Activated T-helper 1 cell treated with anti-CD3 and anti-CD28 coated beads, Interleukin-12 subunit alpha, Interleukin-12 subunit beta, Interleukin-2, Interleukin-4 antibody, amounts not matched to agents 30 ng/mL and 10 ng/mL and 1 ng/mL, durations not matched to agents 14 hours and 24 hours and 36 hours (primary cell): ENCODE results near the gene PTK6. TPM values are rescaled to one million over a fixed set of nuclear protein-coding genes. Genes with fewer than 3 reads are reported as not detected.

ENCODE experiments used
- DNase-seq: peaks from one replicate; pipeline ENCODE4 v3.0.0; 2021; ENCODE audit warnings: low spot score
- H3K27ac Mint-ChIP-seq: one replicate; pipeline ENCODE4 v1.8.0; 2021; ENCODE audit warnings: mild to moderate bottlenecking, mixed read lengths
- H3K27me3 Mint-ChIP-seq: one replicate; pipeline ENCODE4 v1.8.0; 2022; ENCODE audit warnings: mild to moderate bottlenecking, moderate library complexity, mixed read lengths; ENCODE audit not compliant: insufficient read depth
- H3K36me3 Mint-ChIP-seq: one replicate; pipeline ENCODE4 v1.8.0; 2021; ENCODE audit warnings: low read depth, mixed read lengths
- H3K4me1 Mint-ChIP-seq: one replicate; pipeline ENCODE4 v1.8.0; 2021; ENCODE audit warnings: low read depth, mixed read lengths
- H3K4me3 Mint-ChIP-seq: one replicate; pipeline ENCODE4 v1.8.0; 2021; ENCODE audit warnings: mild to moderate bottlenecking, moderate library complexity, mixed read lengths
- H3K9me3 Mint-ChIP-seq: one replicate; pipeline ENCODE4 v1.8.0; 2021; ENCODE audit warnings: mixed read lengths
- intact Hi-C: fragments of 100-400 bp; cut with micrococcal nuclease; formaldehyde crosslinking; loops from one replicate; pipeline ENCODE4 v1.15.1; 2024
- total RNA-seq: library from RNA; stranded (reverse); gene quantifications from 2 replicates; pipeline ENCODE4 v1.2.3, GENCODE V29; 2022

The PTK6 gene
- total RNA-seq, 1 donor from 2014 or later: 0.16 TPM

DNA sequence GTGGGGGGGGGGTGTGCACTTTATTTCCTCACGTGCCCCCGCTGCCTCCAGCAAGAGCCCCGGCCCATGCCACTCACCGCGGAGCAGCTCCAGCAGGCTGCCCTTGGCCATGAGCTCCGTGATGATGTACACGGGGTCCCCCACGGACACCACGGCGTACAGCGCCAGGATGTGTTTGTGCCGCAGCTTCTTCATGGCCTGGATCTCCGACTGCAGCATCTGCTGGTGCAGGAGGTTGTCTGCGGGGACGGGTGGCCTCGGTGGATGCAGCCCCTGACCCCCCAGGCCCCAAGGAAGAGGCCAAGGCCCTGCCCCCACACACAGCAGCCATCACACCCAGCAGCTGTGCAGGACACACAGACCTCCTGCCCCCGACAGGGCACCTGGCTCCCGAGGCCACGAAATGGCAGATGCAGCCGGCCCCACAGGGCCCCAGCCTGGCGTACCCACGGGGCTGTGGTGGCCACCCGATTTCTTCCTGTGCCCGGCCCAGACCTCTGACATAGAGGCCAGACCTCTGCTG, 4.7 kb downstream of the PTK6 start:
- Mint-ChIP-seq H3K4me1 (no peaks in the 10 kb centered on the region), H3K36me3 (no peaks in the 10 kb centered on the region), H3K9me3 (no peaks in the 10 kb centered on the region), H3K4me3 (no peak overlapping the region), H3K27me3 (peaks cover 1% of the 10 kb centered on the region), H3K27ac (no peak overlapping the region)
- no peak for DNase-seq
- intact Hi-C loops: no loop called here

DNA sequence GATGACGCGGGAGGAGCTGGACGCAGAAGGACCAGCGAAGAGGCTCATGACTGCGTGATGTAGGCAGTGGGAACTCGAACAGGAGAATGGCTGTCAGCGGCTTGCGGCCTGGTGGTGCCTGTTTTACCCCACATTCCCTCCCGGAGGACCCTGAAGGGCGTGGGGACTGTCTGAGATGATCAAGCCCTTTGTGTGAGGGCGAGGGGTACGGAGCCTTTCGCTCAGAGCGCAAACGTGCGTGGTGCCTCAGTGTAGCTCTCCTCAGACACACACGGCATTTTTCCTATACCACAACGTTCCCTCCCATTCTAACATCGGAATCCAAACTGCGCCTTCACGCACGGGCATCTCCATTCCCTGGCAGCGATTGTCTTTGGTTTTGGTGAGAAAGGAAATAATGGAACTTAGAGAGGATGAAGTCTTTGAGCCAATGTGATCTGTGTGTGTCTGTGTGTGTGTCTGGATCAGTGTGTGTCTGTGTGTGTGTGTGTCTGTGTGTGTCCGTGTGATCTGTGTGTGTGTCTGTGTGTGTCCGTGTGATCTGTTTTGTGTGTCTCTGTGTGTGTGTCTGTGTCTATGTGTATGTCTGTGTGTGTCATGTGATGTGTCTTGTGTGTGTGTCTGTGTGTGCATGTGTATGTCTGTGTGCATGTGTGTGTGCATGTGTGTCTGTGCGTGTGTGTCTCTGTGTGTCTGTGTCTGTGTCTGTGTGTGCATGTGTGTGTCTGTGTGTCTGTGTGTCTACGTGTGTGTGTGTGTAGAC, 5.3 kb downstream of the PTK6 start:
- Mint-ChIP-seq H3K4me1 (no peaks in the 10 kb centered on the region), H3K4me3 (no peak overlapping the region), H3K27me3 (peaks cover 1% of the 10 kb centered on the region), H3K27ac (no peak overlapping the region), H3K9me3 (no peaks in the 10 kb centered on the region), H3K36me3 (no peaks in the 10 kb centered on the region)
- intact Hi-C loops: no loop called here
- DNase-seq: no peak

DNA sequence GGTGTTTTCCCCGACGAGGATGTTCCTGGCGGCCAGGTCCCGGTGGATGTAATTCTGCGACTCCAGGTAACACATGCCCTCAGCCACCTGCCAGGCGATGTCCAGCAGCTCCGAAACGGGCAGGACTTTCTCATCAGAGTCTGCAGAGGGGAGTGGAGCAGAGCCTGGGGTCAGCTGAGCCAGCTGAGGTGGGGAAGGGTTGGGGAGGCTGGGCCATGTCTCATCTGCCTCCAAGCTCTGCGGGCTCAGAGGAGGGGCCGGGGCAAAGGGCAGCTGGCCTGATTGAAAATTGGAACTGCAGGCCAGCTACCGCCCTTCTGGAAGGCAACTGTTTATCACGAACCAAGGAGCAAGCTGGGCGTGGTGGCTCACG, 6.4 kb downstream of the PTK6 start:
- Mint-ChIP-seq H3K36me3 (no peaks in the 10 kb centered on the region), H3K27me3 (peaks cover 1% of the 10 kb centered on the region), H3K4me1 (no peaks in the 10 kb centered on the region), H3K9me3 (no peaks in the 10 kb centered on the region), H3K4me3 (no peak overlapping the region), H3K27ac (no peak overlapping the region)
- intact Hi-C loops: no loop called here
- DNase-seq: no peak

DNA sequence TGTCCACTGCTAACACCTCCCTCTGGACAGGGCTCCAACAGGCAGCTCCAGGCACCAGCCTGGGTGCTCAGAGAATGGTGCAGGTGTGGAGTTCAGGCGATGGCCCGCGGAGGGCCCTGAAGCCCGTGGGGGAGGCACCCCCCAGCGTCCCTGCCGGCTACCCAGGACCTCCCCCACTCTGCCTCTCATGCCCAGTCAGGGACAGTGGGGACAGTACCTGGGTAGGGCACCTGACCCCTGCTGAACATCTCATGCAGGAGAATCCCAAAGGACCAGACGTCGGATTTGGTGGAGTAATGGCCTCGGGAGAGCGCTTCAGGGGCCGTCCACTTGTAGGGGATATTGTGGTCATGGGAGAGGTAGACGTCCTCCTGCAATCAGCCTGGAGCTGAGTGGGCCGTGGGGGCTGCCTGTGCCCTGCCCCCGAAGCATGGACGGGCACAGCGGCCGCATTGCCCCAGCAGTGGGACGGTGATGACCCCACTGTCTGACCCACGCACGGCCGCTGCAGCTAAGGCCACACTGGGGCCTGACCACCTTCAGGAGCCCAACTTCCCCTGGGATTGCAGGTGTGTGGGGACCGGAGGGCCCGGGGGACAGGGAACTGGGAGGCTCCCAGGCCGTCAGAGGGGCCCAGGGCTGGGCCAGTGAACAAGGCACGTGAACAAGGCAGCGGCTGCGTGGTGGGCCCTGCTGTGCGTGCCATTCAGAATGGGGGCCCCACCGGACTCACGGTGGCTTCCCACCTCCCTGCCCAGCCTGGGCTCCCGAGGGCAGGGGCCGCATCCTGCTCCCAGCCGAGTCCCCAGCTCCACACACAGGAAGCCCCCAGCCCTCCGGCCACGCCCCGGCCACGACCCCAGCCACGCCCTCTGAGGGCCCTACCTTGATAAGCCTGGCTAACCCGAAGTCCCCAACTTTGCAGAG, 7.1 kb downstream of the PTK6 start:
- H3K27me3 Mint-ChIP-seq: peaks cover 1% of the 10 kb centered on the region
- H3K9me3 Mint-ChIP-seq: no peaks in the 10 kb centered on the region
- H3K4me3 Mint-ChIP-seq: no peak overlapping the region
- no peaks in the 10 kb centered on the region for H3K4me1 Mint-ChIP-seq
- no peak overlapping the region for H3K27ac Mint-ChIP-seq
- intact Hi-C loops: no loop called here
- no peak for DNase-seq
- H3K36me3 Mint-ChIP-seq: no peaks in the 10 kb centered on the region

DNA sequence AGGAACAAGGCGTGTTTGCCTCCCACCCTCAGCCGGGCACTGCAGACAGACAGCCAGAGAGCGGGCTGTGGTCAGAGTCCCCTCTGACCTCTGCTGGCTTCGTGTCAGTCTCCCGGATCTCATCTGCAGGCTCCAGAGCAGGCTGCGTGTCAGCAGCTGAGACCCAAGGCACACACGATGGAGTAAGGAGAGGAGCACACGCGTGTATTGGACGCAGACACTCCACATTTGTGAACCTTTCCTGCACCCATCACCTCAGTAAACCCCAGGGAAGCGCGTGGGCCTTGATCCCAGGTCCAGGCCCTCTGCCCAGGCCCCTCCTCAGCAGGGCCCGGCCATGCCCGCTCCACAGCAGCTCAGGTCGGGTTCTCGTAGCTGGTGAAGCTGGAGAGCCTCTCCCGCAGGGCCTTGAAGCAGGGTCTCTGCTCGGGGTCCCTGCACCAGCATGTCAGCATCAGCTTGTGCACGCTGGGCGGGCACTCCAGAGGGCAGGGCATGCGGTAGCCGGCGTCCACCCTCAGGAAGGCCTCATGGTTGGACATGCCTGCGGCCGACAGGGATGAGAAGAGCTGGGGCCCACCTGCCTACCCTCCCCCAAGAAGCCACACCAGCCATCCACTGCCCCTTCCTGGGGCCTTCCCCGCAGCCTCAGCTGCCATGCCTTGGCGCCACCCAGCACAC, 7.9 kb downstream of the PTK6 start:
- no peak overlapping the region for H3K27ac Mint-ChIP-seq
- no peaks in the 10 kb centered on the region for H3K4me1 Mint-ChIP-seq
- H3K4me3 Mint-ChIP-seq: no peak overlapping the region
- no peak for DNase-seq
- no peaks in the 10 kb centered on the region for H3K9me3 Mint-ChIP-seq
- no peaks in the 10 kb centered on the region for H3K36me3 Mint-ChIP-seq
- intact Hi-C loops: no loop called here
- peaks cover 1% of the 10 kb centered on the region for H3K27me3 Mint-ChIP-seq

DNA sequence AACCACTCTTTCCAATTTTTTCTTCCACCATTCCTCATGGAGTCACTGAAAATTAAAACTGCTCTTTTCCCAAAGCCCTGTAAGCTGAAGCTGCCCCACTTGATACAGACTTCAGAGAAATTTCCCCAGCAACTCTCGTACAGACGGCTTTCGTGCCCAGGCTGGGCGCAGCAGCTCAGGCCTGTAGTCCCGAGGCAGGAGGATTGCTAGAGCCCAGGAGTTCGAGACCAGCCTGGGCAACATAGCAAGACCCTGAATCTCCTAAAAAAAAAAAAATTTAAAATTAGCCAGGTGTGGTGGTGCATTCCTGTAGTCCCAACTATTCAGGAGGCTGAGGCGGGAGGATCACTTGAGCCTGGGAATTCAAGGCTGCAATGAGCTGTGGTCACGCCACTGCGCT, 10.0 kb downstream of the PTK6 start:
- Mint-ChIP-seq H3K4me3 (no peak overlapping the region), H3K9me3 (no peaks in the 10 kb centered on the region), H3K36me3 (peaks cover 12% of the 10 kb centered on the region), H3K27ac (no peak overlapping the region), H3K4me1 (no peaks in the 10 kb centered on the region), H3K27me3 (no peaks in the 10 kb centered on the region)
- intact Hi-C loops: no loop called here
- no peak for DNase-seq

DNA sequence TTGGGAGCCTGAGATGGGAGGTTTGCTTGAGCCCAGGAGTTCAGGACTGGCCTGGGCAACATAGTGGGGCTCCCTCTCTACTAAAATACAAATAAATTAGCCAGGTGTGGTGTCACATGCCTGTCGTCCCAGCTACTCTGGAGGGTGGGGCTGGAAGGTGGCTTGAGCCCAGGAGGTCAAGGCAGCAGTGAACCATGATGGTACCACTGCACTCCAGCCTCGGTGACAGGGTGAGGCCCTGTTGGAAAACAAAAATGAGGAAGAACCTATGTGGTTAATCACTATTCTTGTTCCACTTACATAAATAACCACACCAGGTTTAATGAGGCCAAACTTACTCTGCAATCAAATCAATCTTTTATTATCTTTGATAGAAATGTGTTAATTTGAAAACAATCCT, 11.2 kb downstream of the PTK6 start:
- Mint-ChIP-seq H3K36me3 (peaks cover 12% of the 10 kb centered on the region), H3K4me3 (no peak overlapping the region), H3K27me3 (no peaks in the 10 kb centered on the region), H3K27ac (no peak overlapping the region), H3K9me3 (no peaks in the 10 kb centered on the region), H3K4me1 (no peaks in the 10 kb centered on the region)
- DNase-seq: no peak
- intact Hi-C loops: no loop called here

DNA sequence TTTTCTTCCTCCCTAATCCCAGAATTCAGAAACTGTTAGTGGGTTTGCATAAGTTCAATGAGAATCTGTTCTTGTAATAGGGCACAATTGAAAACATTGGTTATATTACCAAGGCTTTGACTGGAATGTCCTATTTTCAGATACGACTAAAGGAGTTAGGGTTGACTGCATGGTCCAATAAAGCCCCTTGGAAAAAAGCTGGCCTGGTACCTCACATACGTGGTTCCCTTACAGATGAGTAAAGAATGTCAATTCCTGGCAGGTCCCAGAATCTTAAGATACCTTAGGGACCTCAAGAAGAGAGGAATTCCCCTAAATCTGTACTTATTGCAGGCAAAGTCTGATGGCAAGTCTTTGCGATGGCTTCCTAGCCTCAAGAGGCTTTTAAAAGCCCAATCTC, 12.0 kb downstream of the PTK6 start:
- H3K27me3 Mint-ChIP-seq: no peaks in the 10 kb centered on the region
- intact Hi-C loops: no loop called here
- H3K36me3 Mint-ChIP-seq: peaks cover 12% of the 10 kb centered on the region
- DNase-seq: no peak
- no peaks in the 10 kb centered on the region for H3K4me1 Mint-ChIP-seq
- no peak overlapping the region for H3K27ac Mint-ChIP-seq
- H3K9me3 Mint-ChIP-seq: no peaks in the 10 kb centered on the region
- no peak overlapping the region for H3K4me3 Mint-ChIP-seq

DNA sequence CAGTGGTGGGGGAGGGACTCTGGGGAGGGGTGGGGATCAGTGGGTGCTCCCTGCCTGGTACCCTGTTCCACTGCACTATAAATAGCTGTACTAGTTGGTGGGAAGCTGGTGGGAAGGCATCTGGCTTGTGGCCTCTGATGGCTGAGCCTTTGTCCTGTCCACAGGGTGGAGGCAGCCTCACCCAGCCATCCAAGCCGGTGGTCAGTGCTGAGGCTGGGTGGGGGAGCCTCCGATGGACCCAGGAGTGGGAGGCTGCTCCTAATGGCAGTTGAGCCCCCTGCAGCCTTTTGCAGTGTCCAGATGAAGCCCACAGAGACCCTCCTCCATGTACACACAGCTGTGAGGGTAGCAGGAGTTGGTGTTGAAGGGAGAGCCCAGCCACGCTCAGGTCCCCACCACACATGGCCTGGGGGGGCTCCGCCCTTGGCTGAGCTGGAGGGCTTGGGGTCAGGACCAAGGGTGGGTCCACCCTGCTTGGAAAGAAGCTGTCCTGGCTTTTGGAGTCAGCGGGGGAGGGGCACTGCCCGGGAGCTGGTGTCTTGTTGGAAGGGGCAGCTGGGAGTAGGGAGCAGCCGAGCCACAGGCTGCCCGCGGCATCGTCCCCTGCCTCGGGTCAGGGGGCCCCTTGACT, 14.1 kb downstream of the PTK6 start:
- DNase-seq: no peak
- no peaks in the 10 kb centered on the region for H3K9me3 Mint-ChIP-seq
- no peaks in the 10 kb centered on the region for H3K4me1 Mint-ChIP-seq
- intact Hi-C loops: no loop called here
- no peak overlapping the region for H3K27ac Mint-ChIP-seq
- peaks cover 12% of the 10 kb centered on the region for H3K36me3 Mint-ChIP-seq
- H3K4me3 Mint-ChIP-seq: peak overlapping the region; percentile 71
- H3K27me3 Mint-ChIP-seq: peaks cover 4% of the 10 kb centered on the region

DNA sequence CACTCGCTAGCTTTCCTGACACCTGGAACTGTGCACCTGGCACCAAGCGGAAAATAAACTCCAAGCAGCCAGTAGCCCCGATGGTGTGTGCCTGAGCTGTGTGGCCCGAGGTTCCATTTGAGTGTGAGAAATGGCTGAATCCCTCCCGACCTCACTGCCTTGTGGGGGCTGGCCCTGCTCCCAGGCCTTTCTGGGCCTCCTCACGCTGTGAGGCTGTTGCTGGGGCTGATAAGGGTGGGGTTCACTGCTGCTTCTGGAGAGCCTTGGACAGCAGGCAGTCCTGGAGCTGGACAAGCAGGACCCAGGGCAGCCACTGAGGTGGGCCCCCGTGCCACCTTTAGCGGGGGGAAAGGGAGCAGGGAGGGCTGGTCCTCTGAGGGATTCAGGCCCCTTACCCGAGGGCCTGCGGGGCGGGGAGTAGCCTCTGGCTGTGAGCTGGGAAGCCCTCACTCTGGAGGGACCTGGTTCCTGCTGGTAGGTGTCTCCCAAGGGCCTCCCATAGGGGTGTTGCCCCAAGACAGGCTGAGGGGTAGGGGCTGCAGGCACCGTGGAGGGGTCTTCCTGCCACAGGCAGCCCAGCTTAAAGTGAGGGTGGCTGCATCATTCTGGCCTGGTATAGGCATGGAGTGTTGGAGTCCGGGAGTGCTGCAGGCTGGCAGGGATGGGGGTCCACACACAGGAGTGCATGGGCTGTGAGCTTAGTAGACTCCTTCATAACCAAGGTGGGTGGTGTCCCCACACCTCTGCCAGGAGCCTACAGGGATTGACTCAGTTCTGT, 14.9 kb downstream of the PTK6 start:
- Mint-ChIP-seq H3K27ac (peak overlapping the region; percentile 19), H3K36me3 (peaks cover 12% of the 10 kb centered on the region)

DNA sequence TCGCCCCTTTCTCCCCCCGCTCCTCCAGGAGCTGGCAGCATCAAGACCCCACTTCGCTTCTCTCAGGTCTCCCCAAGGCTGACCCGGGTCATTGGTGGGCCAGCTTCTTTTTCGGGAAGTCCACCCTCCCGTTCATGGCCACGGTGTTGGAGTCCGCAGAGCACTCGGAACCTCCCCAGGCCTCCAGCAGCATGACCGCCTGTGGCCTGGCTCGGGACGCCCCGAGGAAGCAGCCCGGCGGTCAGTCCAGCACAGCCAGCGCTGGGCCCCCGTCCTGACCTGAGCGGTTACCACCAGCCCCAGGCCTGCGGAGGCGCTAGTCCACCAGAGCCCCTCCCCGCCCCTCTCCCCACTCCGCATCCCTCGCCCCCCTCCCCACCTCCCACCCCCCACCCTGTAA, 15.6 kb downstream of the PTK6 start:
- peaks cover 12% of the 10 kb centered on the region for H3K36me3 Mint-ChIP-seq
- peaks cover 4% of the 10 kb centered on the region for H3K27me3 Mint-ChIP-seq
- H3K4me1 Mint-ChIP-seq: no peaks in the 10 kb centered on the region
- peak overlapping the region; percentile 68 for H3K27ac Mint-ChIP-seq
- intact Hi-C loops: loop anchor here (2.0 kb wide), 1 partner anchor 105 kb away; the partner anchor contains the start of gene GMEB2
- peak overlapping the region; percentile 84 for H3K4me3 Mint-ChIP-seq
- no peak for DNase-seq
- H3K9me3 Mint-ChIP-seq: no peaks in the 10 kb centered on the region

More for the DNA sequence above, 14.9 kb downstream of the PTK6 start:
- no peak for DNase-seq
- Mint-ChIP-seq H3K4me1 (no peaks in the 10 kb centered on the region), H3K9me3 (no peaks in the 10 kb centered on the region), H3K4me3 (peak overlapping the region; percentile 71), H3K27me3 (peaks cover 4% of the 10 kb centered on the region)
- intact Hi-C loops: no loop called here
